Measurements from ENCODE around the gene COL23A1. TPM values are rescaled to one million over a fixed set of nuclear protein-coding genes. Genes with fewer than 3 reads are reported as not detected.

COL23A1 gene
- total RNA-seq, 4 donors from 2014 or later = 0.83 to 1.8 (median 1.5) TPM

DNA sequence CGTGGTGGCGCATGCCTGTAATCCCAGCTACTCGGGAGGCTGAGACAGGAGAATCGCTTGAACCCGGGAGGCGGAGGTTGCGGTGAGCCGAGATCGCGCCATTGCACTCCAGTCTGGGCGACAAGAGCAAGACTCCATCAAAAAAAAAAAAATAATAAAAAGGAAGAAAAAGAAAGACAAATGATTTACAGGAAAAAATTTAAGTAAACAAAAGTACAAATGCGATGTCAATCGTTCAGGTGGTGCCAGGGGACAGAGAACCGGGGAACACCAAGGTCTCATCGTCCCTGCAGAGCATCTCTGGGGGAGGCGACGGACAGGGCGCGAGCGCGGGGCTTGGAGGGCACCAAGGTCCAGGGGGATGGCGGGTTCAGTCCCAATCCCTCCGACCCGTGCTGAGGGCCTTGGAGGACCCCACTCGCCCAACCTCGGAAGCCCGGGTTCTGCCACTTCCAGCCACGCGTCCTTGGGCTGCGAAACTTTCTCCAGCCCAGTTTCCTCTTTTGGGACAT is 386.5 kb downstream of the COL23A1 start:
- intact Hi-C loops (cut with DNase I) = loop anchor here (2.0 to 5.0 kb wide), 2 partner anchors 29 to 51 kb away; partner anchors contain the start of genes NHP2 and PHYKPL
- H3K9me3 ChIP-seq = no peaks in the 10 kb centered on the region
- no peaks in the 10 kb centered on the region for H3K27me3 ChIP-seq
- peaks cover 26 to 41% (median 29%) of the 10 kb centered on the region in 4 donors for H3K4me1 ChIP-seq
- H3K27ac ChIP-seq (replicated peaks in 1 of 4) = peak overlapping the region; percentile 91 to 98 (median 98)
- 33% methylated on average over 28 of the region's 30 CpGs for WGBS
- peaks cover 8 to 28% (median 25%) of the 10 kb centered on the region in 4 donors for H3K36me3 ChIP-seq
- peak overlapping the region; percentile 90 to 99 (median 98) for H3K4me3 ChIP-seq
- TF ChIP-seq POLR2AphosphoS5 (IDR thresholded peaks at IDR 0.05) (no peak), EP300 (IDR thresholded peaks at IDR 0.05) (no peak), POLR2A (IDR thresholded peaks at IDR 0.05; ENCODE audit: low read depth) (no peak)
- TF ChIP-seq, protein P1, sequence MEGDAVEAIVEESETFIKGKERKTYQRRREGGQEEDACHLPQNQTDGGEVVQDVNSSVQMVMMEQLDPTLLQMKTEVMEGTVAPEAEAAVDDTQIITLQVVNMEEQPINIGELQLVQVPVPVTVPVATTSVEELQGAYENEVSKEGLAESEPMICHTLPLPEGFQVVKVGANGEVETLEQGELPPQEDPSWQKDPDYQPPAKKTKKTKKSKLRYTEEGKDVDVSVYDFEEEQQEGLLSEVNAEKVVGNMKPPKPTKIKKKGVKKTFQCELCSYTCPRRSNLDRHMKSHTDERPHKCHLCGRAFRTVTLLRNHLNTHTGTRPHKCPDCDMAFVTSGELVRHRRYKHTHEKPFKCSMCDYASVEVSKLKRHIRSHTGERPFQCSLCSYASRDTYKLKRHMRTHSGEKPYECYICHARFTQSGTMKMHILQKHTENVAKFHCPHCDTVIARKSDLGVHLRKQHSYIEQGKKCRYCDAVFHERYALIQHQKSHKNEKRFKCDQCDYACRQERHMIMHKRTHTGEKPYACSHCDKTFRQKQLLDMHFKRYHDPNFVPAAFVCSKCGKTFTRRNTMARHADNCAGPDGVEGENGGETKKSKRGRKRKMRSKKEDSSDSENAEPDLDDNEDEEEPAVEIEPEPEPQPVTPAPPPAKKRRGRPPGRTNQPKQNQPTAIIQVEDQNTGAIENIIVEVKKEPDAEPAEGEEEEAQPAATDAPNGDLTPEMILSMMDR (IDR thresholded peaks at IDR 0.05) = no peak
- DNase-seq (ENCODE audit: extremely low spot score) = no peak

DNA sequence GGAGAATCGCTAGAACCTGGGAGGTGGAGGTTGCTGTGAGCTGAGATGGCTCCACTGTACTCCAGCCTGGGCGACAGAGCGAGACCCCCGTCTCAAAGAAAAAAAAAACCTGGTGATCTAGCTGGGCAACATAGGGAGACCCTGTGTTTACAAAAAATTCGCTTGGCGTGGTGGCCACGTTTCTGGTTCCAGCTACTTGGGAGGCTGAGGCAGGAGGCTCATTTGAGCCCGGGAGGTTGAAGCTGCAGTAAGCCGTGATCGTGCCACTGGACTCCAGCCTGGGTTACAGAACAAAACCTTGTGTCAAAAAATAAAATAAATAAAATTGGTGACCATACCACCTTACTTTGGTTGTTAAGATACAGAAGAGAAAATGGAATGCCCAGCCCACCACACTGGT is 387.7 kb downstream of the COL23A1 start:
- H3K4me3 ChIP-seq = no peak overlapping the region
- no peaks in the 10 kb centered on the region for H3K9me3 ChIP-seq
- H3K36me3 ChIP-seq = peaks cover 0 to 17% (median 13%) of the 10 kb centered on the region in 4 donors
- peaks cover 22 to 29% (median 25%) of the 10 kb centered on the region in 4 donors for H3K4me1 ChIP-seq
- intact Hi-C loops (cut with DNase I) = loop anchor here (5.0 kb wide), 1 partner anchor 50 kb away; the partner anchor contains the start of gene NHP2
- H3K27me3 ChIP-seq = no peaks in the 10 kb centered on the region
- TF ChIP-seq EP300 (IDR thresholded peaks at IDR 0.05) (no peak), POLR2A (IDR thresholded peaks at IDR 0.05; ENCODE audit: low read depth) (no peak), POLR2AphosphoS5 (IDR thresholded peaks at IDR 0.05) (no peak)
- TF ChIP-seq, protein P1 (IDR thresholded peaks at IDR 0.05) = no peak
- WGBS = 96% methylated on average over 10 of the region's 10 CpGs
- DNase-seq (ENCODE audit: extremely low spot score) = no peak
- H3K27ac ChIP-seq (replicated peaks in 1 of 4) = no peak overlapping the region

DNA sequence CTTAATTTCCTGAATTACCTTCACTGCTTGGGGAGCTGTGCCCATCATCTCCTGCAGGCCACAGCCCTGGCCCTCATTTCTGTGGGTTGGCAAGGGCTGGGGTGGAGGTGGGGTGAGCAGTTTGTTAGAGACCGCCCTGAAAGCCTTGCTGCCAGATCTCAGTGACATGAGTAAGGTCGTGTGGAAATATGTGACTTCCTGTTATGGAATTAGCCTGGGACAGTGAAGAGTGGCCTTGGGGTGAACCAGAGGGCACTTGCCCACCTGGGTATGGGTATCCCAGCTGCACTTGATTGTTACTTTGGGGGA is 388.3 kb downstream of the COL23A1 start:
- TF ChIP-seq, protein P1 (IDR thresholded peaks at IDR 0.05) = no peak
- Histone ChIP-seq H3K27ac (replicated peaks in 1 of 4) (no peak overlapping the region), H3K36me3 (peaks cover 0 to 10% (median 7%) of the 10 kb centered on the region in 4 donors), H3K9me3 (no peaks in the 10 kb centered on the region), H3K4me3 (no peak overlapping the region), H3K27me3 (no peaks in the 10 kb centered on the region), H3K4me1 (peaks cover 16 to 22% (median 18%) of the 10 kb centered on the region in 4 donors)
- 39% methylated on average over 2 of the region's 2 CpGs for WGBS
- no peak for DNase-seq (ENCODE audit: extremely low spot score)
- intact Hi-C loops (cut with DNase I) = loop anchor here (5.0 kb wide), 1 partner anchor 50 kb away; the partner anchor contains the start of gene NHP2

DNA sequence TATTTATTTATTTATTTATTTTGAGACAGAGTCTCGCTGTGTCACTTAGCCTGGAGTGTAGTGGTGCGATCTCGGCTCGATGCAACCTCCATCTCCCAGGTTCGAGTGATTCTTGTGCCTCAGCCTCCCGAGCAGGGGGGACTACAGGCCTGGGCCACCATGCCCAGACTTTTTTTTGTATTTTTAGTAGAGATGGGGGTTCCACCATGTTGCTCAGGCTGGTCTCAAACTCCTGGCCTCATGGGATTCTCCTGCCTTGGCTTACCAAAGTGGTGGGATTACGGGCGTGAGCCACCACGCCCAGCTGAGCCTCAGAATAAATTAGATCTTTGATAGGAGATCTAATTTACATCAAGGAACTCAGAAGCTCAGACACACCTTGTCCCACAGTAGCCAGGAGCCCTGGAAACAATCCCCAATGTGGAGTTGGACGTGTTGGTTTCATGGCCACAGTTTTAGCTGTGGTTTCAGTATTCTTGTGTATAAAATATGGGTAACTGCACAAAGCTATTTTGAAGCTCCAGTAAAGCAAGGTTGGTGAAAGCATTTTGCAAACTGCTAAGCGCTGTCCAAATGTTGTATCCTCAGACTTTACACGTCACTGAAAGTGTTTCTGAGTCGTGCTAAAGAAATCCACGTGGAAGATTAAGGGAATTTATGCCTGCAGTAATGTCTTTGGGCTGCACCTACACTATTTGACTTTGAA is 388.8 kb downstream of the COL23A1 start:
- Histone ChIP-seq H3K4me1 (peaks cover 10 to 17% (median 13%) of the 10 kb centered on the region in 4 donors), H3K27ac (replicated peaks in 1 of 4) (no peak overlapping the region), H3K4me3 (no peak overlapping the region), H3K27me3 (no peaks in the 10 kb centered on the region), H3K36me3 (peaks cover 0 to 5% (median 2%) of the 10 kb centered on the region in 4 donors), H3K9me3 (no peaks in the 10 kb centered on the region)
- intact Hi-C loops (cut with DNase I) = loop anchor here (5.0 kb wide), 1 partner anchor 49 kb away; the partner anchor contains the start of gene NHP2
- TF ChIP-seq POLR2AphosphoS5 (IDR thresholded peaks at IDR 0.05) = no peak
- no peak for TF ChIP-seq POLR2A (IDR thresholded peaks at IDR 0.05; ENCODE audit: low read depth)
- no peak for TF ChIP-seq EP300 (IDR thresholded peaks at IDR 0.05)
- TF ChIP-seq, protein P1 (IDR thresholded peaks at IDR 0.05) = no peak
- DNase-seq (ENCODE audit: extremely low spot score) = no peak
- WGBS = 90% methylated on average over 14 of the region's 14 CpGs
